Prostate gland (tissue), 2 donors: ENCODE measurements around the gene LDAH.
A peak's percentile ranks its signal among the peaks of the same experiment; 100 is the strongest.

Experiments
- POLR2AphosphoS5 ChIP-seq: sonication (generic); formaldehyde crosslinking; IDR thresholded peaks from one replicate; pipeline ENCODE4 v1.6.1; 2017; ENCODE audit warnings: antibody characterized with exemption
- TF ChIP-seq, protein P1 (sequence below), 4 experiments: fragments of 200-600 bp in 2 of 4; fragments of 450-650 bp in 2 of 4; sonication (generic) in 2 of 4; IDR thresholded peaks; 1 replicate in 3 of 4; 2 replicates in 1 of 4; pipeline ENCODE4 v1.5.1; 2016 to 2019; ENCODE audit warnings: antibody characterized with exemption in 4 of 4, mild to moderate bottlenecking in 2 of 4, moderate library complexity in 2 of 4

- TF ChIP-seq, protein P1, sequence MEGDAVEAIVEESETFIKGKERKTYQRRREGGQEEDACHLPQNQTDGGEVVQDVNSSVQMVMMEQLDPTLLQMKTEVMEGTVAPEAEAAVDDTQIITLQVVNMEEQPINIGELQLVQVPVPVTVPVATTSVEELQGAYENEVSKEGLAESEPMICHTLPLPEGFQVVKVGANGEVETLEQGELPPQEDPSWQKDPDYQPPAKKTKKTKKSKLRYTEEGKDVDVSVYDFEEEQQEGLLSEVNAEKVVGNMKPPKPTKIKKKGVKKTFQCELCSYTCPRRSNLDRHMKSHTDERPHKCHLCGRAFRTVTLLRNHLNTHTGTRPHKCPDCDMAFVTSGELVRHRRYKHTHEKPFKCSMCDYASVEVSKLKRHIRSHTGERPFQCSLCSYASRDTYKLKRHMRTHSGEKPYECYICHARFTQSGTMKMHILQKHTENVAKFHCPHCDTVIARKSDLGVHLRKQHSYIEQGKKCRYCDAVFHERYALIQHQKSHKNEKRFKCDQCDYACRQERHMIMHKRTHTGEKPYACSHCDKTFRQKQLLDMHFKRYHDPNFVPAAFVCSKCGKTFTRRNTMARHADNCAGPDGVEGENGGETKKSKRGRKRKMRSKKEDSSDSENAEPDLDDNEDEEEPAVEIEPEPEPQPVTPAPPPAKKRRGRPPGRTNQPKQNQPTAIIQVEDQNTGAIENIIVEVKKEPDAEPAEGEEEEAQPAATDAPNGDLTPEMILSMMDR (IDR thresholded peaks at IDR 0.05), result no peak
- TF ChIP-seq POLR2AphosphoS5, result peak; percentile 93
These were observed at the start of gene LDAH for GRCh38 chr2:20822535-20823490.
